KMS-11 (cell line): ENCODE data around the gene ORM1.

Experiments
- H2AFZ ChIP-seq: fragments of 200-600 bp; sonication (generic); 2 replicates; pipeline ENCODE4 v1.6.1; 2016; ENCODE audit warnings: antibody characterized with exemption, mixed run types, low read depth
- H3K27ac ChIP-seq: fragments of 200-600 bp; sonication (generic); 2 replicates; pipeline ENCODE4 v1.6.1; 2016; ENCODE audit warnings: mild to moderate bottlenecking, mixed run types
- H3K27me3 ChIP-seq: fragments of 200-600 bp; sonication (generic); 2 replicates; pipeline ENCODE4 v1.6.1; 2017; ENCODE audit warnings: mild to moderate bottlenecking, low read depth, mixed run types, moderate library complexity; ENCODE audit not compliant: insufficient read depth
- H3K36me3 ChIP-seq: fragments of 200-600 bp; sonication (generic); 2 replicates; pipeline ENCODE4 v1.6.1; 2017; ENCODE audit warnings: mild to moderate bottlenecking, mixed run types; ENCODE audit not compliant: insufficient read depth
- H3K4me1 ChIP-seq: fragments of 200-600 bp; sonication (generic); 2 replicates; pipeline ENCODE4 v1.6.1; 2016; ENCODE audit warnings: mild to moderate bottlenecking, low read depth, mixed run types; ENCODE audit not compliant: poor library complexity, severe bottlenecking
- H3K4me2 ChIP-seq: fragments of 200-600 bp; sonication (generic); 2 replicates; pipeline ENCODE4 v1.7.0; 2016; ENCODE audit warnings: mild to moderate bottlenecking, mixed run types
- H3K4me3 ChIP-seq: fragments of 200-600 bp; sonication (generic); IDR thresholded peaks from 2 replicates; pipeline ENCODE4 v1.6.1; 2017; ENCODE audit warnings: low read depth, low read length, mixed read lengths; ENCODE audit not compliant: insufficient read depth
- H3K79me2 ChIP-seq: fragments of 200-600 bp; sonication (generic); 2 replicates; pipeline ENCODE4 v1.6.1; 2016; ENCODE audit warnings: low read depth, mixed run types; ENCODE audit not compliant: insufficient read depth
- H3K9ac ChIP-seq: fragments of 200-600 bp; sonication (generic); 2 replicates; pipeline ENCODE4 v1.6.1; 2016; ENCODE audit warnings: mild to moderate bottlenecking, mixed run types
- H4K20me1 ChIP-seq: fragments of 200-600 bp; sonication (generic); 2 replicates; pipeline ENCODE4 v1.6.1; 2016; ENCODE audit warnings: mild to moderate bottlenecking, mixed run types; ENCODE audit not compliant: insufficient read depth
- CTCF ChIP-seq: fragments of 200-600 bp; sonication (generic); conservative IDR thresholded peaks from 2 replicates; pipeline ENCODE4 v1.6.1; 2017; ENCODE audit warnings: low read depth, mild to moderate bottlenecking, antibody characterized with exemption, low read length, moderate library complexity, mixed read lengths

The ORM1 gene

GRCh38 chr9:114375386-114376175, 52.7 kb downstream of the ORM1 start:
- Histone ChIP-seq H3K27me3 (no peaks in the 10 kb centered on the region), H3K4me3 (no peak overlapping the region), H3K9ac (no peak overlapping the region), H3K4me2 (no peak overlapping the region), H3K36me3 (peaks cover 11% of the 10 kb centered on the region; the same call in 1 of the 2 replicates), H3K79me2 (peaks cover 36% of the 10 kb centered on the region), H3K4me1 (peaks cover 53% of the 10 kb centered on the region), H2AFZ (no peak overlapping the region), H4K20me1 (no peaks in the 10 kb centered on the region), H3K27ac (no peak overlapping the region)
- TF ChIP-seq CTCF = no peak
